NT2/D1 (cell line): Measurements from ENCODE around the gene MAML1.

Experiments
- SUZ12 ChIP-seq: IDR thresholded peaks from 2 replicates; pipeline ENCODE4 v1.6.1; 2011; ENCODE audit not compliant: insufficient read length, insufficient read depth; ENCODE audit errors: extremely low read depth
- YY1 ChIP-seq: IDR thresholded peaks from 2 replicates; pipeline ENCODE4 v1.6.1; 2011; ENCODE audit not compliant: insufficient read length, insufficient read depth
- ZNF274 ChIP-seq: IDR thresholded peaks from 2 replicates; pipeline ENCODE4 v1.6.1; 2011; ENCODE audit warnings: mild to moderate bottlenecking, low read depth, low read length

DNA sequence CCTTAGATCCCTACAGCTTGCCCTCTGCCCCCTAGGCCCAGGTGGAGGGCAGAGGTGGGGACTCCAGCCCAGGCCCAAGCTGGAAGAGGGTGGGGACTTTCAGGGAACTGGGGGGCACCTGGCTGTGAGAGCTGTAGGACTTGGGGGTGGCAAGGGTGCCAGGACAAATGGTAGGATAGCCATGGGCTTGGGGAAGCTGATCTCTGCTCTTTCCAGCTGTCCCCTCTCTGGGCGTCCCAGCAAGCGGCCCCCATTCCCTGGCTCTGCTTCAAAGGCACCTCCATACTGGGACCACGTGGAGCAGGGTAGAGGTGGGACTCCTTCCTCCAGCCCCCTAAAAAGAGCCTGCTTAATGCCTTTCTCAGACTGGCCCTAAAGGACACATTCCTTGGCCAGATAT, 61.5 kb downstream of the MAML1 start:
- TF ChIP-seq SUZ12 (no peak), YY1 (no peak), ZNF274 (no peak)
